Measurements from ENCODE around the gene FBRSL1.
"Not testable (repeated sequence)": the region's sequence is repeated elsewhere in the genome, so short reads cannot be mapped to it uniquely, and the experiment has no call there.

FBRSL1 gene

DNA sequence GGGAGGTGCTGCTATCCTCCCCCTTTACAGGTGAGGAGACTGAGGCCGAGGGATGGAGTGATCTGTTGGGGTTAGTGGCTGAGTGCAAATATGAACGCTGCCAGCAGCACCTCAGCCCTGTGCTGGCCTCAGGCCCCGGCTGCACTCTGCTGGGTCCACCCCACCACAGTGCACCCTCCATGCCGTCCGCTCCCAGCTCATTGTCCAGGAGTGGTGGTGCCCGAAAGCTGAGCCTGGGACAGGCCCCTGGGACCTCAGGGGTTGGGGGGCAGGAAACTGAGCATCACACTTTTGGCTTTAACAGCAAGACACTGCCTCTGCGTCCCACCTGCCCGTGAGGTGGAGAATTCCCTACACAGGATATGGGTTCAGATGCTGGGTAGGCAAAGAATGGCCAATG, 31.5 kb upstream of the FBRSL1 start:
- no peak for TF ChIP-seq POLR2A (IDR thresholded peaks at IDR 0.05; ENCODE audit: low read depth, low read length)
- no peak for FAIRE-seq

DNA sequence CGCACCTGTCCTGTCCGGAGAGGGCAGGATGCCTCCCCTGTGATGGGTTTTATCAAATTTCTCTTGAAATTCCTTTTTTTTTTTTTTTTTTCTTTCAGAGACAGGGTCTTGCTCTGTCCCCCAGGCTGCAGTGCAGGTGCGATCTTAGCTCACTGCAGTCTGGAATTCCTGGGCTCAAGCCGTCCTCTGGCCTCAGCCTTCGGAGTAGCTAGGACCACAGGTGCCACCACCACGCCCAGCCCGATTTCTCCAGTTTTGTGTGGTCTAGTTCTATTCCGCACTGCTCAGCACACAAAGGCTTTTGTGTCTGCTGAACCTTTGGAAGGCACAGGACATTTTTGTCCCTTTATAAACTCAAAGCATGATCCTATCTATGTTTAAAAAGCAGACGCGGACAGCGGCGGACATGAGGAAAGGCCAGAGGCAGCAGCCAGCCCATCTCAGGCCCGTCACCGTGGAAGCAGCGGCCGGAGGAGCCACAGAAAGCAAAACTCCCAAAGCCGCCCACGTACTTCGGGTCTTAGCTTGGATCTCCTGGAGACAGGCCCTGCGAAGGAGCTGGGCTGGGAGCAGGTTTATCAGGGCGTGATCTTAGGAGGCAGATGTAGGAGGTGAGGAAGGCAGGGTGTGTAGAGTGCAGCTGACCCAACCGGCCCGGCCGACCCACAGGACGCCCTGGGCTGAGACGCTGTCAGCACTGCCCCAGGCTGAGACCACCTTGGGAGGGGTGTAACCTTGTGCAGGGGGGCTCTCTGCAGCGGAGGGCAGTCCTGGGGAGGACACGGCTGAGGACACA, 30.9 kb upstream of the FBRSL1 start:
- no peak for DNase-seq (ENCODE audit: insufficient read length, low spot score)
- no peak for FAIRE-seq
- no peak for TF ChIP-seq POLR2A (IDR thresholded peaks at IDR 0.05; ENCODE audit: low read depth, low read length)

More for the DNA sequence above, 31.5 kb upstream of the FBRSL1 start:
- no peak for DNase-seq (ENCODE audit: insufficient read length, low spot score)

DNA sequence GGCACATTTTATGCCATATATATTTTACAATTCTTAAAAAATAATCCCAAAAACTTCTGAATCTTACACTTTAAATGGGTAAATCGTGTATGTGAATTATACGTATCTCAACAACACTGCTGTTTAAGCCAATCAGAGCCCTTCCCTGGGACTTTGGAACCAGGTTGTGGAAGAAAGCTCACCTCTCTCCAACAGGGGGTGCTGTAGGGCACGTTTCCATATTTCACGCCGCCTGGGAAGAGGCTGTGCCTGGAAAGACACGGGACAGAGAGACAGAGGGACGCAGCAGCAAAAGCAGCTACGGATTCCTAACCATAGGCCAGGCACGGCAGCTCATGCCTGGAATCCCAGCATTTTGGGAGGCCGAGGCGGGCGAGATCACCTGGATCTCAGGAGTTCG, 29.4 kb upstream of the FBRSL1 start:
- DNase-seq (ENCODE audit: insufficient read length, low spot score) (no peak), FAIRE-seq (no peak)
- no peak for TF ChIP-seq POLR2A (IDR thresholded peaks at IDR 0.05; ENCODE audit: low read depth, low read length)

DNA sequence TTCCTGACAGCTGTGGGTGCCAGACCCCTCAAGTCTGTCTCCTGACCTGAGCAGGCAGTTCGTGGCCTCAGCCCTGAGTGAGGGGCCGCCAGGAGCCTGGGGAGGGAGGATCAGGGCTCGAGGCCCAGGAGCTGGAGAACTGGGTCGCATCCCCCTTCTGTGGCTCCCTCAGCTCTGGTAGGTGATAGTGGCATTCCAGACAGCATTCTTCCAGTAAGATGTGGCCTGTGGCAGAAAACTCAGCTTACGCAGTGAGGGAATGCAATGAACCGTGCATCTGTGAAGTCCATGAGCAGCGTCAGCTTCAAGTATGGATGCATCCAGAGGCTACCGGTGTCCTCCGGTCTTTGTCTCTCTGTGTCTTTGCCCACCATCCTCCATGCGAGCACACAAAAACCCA, 28.4 kb upstream of the FBRSL1 start:
- TF ChIP-seq POLR2A (IDR thresholded peaks at IDR 0.05; ENCODE audit: low read depth, low read length): no peak
- FAIRE-seq: no peak
- no peak for DNase-seq (ENCODE audit: insufficient read length, low spot score)

DNA sequence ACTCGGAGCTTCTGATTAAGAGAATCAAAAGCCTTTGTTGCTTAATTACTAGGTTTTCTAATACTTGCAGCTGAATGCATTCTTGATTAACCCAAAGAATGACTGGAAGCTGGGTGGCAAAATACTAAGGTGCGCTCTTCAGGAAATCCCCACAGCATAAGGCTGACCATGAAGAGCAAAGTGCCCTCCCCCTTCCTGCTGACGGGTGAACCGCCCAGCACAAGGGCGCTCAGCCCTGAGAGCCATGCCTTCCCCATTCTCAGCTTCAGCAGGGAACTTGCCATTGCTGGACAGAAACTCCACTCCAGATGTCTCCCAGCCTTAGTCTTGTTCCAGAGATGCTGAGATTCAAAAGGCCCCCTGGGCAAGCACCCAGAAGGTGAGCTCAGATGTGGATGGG, 27.2 kb upstream of the FBRSL1 start:
- no peak for DNase-seq (ENCODE audit: insufficient read length, low spot score)
- FAIRE-seq: no peak
- TF ChIP-seq POLR2A (IDR thresholded peaks at IDR 0.05; ENCODE audit: low read depth, low read length): no peak

DNA sequence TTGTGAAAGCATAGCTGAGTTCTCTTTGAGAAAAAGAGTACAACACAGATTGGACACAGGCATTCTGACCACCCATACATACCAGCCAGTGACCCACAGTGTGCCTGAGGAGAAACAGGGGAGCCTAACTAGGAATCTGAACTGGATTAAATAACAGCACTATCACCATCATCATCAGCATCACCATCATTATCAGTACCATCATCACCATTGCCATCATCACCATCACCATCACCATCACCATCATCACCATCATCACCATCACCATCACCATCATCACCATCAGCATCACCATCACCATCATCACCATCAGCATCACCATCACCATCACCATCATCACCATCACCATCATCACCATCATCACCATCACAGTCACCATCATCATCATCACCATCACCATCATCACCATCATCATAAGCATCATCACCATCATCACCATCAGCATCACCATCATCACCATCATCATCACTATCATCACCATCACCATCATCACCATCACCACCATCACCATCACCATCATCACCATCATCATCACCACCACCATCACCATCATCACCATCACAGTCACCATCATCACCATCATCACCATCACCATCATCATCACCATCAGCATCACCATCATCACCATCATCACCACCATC, 26.5 kb upstream of the FBRSL1 start:
- FAIRE-seq; DNase-seq (ENCODE audit: insufficient read length, low spot score): not testable (repeated sequence)

DNA sequence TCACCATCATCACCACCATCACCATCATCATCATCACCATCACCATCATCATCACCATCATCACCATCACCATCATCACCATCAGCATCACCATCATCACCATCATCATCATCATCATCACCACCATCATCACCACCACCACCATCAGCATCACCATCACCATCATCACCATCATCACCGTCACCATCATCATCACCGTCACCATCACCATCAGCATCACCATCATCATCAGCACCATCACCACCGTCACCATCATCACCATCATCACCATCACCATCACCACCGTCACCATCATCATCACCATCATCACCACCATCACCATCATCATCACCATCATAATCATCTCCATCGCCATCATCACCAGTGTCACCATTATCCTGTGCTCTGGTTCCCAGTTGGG, 25.6 kb upstream of the FBRSL1 start:
- DNase-seq (ENCODE audit: insufficient read length, low spot score); FAIRE-seq: not testable (repeated sequence)

DNA sequence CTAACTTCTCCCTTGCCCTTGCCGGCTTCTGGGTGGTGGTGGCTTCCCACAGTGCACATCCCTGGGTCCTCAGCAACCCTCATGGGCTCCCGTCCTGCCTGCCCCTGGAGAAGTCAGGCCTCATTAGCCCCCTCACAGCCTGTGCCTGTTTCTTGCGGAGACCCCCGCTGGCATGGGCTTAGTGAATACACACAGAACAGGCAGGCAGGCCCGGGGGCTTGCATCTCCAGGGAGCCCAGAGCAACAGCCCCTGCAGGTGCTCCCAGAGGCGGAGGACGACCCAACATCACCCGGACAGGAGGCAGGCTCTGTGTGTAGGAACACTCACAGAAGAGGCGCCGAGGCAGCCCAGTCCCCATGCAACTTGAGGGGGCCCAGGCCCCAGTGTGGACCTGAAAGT, 25.1 kb upstream of the FBRSL1 start:
- no peak for FAIRE-seq
- no peak for TF ChIP-seq POLR2A (IDR thresholded peaks at IDR 0.05; ENCODE audit: low read depth, low read length)
- no peak for DNase-seq (ENCODE audit: insufficient read length, low spot score)

DNA sequence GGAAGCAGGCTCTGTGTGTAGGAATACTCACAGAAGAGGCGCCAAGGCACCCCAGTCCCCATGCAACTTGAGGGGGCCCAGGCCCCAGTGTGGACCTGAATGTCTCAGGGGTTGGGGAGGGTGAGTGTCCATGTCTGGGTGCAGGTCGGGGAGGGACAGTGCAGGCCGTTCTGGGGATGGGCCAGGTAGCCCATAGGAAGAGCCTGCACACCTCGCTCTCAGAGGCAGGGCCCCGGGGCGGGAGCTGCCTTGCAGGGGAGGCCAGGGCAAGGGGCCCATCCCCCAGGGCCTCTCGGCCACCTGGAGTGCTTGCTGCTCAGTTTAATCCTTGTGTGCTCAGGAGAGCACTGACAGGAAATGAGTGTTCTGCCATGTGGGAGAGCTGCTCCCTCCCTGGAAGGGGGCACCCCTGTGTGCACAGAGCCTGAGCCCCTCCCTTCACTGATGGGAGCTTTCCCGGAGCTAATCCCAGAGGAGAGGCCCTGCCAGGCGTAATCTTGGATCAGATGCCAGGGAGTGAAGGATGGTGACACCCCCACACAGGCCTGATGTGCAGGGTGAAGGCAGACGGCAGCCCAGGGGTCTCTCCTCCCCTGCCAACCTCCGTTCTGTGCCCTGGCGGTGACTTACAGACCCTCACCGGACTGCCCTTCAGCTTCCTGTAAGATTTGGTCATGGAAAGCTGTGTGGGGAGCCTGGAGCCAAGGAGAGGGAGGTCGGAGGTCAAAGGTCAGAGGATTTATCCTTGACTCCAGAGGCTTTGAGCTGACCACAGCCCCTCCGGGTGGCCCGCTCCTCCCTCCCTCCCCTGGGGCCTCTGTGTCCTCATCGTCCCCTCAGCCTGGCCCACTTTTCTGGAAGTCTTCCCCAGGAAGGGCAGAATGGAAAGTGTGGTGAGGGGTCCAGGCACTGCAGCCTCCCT, 24.4 kb upstream of the FBRSL1 start:
- TF ChIP-seq POLR2A (IDR thresholded peaks at IDR 0.05; ENCODE audit: low read depth, low read length): no peak
- FAIRE-seq (no peak), DNase-seq (ENCODE audit: insufficient read length, low spot score) (peak; percentile 96)

DNA sequence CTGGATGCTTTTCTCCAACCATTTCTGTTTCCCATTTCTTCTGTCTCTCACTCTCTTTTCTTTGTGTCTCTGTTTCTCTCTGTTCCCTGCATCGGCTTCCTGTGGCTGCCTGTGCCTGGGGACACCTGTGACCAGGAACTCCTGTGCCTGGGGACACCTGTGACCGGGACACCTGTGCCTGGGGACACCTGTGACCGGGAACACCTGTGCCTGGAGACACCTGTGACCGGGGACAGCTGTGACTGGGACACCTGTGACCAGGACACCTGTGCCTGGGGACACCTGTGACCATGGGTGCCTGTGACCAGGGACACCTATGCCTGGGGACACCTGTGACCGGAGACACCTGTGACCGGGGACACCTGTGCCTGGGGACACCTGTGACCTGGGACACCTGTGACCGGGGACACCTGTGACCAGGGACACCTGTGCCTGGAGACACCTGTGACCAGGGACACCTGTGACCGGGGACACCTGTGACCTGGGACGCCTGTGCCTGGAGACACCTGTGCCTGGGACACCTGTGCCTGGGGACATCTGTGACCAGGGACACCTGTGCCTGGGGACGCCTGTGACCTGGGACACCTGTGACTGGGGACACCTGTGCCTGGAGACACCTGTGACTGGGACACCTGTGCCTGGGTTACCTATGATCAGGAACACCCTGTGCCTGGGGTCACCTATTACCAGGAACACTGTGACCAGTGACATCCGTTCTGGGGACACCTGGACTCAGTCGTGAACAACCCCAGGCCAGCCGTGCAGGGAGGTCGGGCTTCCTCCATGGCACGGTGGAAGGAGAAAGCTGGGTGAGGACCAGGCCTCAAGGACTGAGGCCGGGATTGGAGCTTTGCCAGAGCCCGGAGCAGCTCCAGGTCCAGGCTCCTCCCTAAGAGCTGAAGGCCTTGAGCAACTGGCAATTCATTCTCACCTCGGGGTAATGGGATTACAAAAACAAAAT, 23.4 kb upstream of the FBRSL1 start:
- TF ChIP-seq POLR2A (IDR thresholded peaks at IDR 0.05; ENCODE audit: low read depth, low read length): no peak
- FAIRE-seq (no peak), DNase-seq (ENCODE audit: insufficient read length, low spot score) (no peak)

DNA sequence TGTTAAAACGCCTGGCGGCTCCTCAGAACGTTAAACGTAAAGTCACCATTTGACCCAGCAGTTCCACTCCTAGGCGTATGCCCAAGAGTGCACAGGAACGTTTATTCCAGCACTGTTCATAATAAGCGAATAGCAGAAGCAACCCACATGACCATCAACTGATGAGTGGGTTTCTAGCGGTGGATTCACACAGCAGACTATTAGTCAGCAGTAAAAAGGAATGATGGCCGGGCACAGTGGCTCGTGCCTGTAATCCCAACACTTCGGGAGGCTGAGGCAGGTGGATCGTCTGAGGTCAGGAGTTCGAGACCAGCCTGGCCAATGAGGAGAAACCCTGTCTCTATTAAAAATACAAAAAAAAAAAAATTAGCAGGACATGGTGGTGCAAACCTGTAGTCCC, 22.4 kb upstream of the FBRSL1 start:
- no peak for TF ChIP-seq POLR2A (IDR thresholded peaks at IDR 0.05; ENCODE audit: low read depth, low read length)
- no peak for FAIRE-seq
- no peak for DNase-seq (ENCODE audit: insufficient read length, low spot score)

DNA sequence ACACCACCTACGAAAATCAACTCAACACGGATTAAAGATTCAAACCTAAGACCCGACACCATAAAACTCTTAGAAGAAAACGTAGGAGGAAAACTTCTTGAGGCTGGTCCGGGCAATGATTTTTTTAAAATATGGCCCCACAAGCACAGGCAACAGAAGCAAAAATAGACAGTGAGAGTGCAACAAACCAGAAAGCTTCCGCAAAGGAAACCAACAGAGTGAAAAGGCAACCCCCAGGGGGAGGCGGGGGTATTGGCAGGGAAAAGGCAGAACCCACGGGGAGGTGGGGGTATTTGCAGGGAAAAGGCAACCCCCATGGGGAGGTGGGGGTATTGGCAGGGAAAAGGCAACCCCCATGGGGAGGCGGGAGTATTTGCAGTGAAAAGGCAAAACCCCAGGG, 20.5 kb upstream of the FBRSL1 start:
- TF ChIP-seq POLR2A (IDR thresholded peaks at IDR 0.05; ENCODE audit: low read depth, low read length): no peak
- no peak for FAIRE-seq
- DNase-seq (ENCODE audit: insufficient read length, low spot score): no peak

DNA sequence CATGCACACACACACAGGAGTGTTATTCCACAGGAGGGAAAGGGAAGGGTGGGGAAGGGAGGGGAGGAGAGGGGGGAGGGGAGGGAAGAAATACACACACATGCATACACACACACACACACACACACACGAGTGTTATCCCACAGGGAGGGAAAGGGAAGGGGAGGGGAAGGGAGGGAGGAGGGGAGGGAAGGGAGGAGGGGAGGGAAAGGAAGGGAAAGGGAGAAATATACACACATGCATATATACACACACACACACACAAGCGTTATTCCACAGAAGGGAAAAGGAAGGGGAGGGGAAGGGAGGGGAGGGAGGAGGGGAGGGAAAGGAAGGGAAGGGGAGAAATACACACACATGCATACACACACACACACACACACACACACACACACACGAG, 19.6 kb upstream of the FBRSL1 start:
- DNase-seq (ENCODE audit: insufficient read length, low spot score) (no peak), FAIRE-seq (no peak)
- TF ChIP-seq POLR2A (IDR thresholded peaks at IDR 0.05; ENCODE audit: low read depth, low read length): no peak

All from H54 (cell line).